Measurements from ENCODE around the gene WSB1.

WSB1 gene

GRCh38 chr17:27361695-27362094, 67.8 kb downstream of the WSB1 start:
- TF ChIP-seq CTCF (IDR thresholded peaks at IDR 0.05; ENCODE audit: borderline replicate concordance, extremely low read depth, low read length, poor library complexity, severe bottlenecking) (no peak), EZH2 (IDR thresholded peaks at IDR 0.05; ENCODE audit: borderline replicate concordance, low read depth, low read length, severe bottlenecking) (no peak)
- Histone ChIP-seq H3K4me3 (ENCODE audit: low read depth in 1 of 2, low read length in 2 of 2) (no peak overlapping the region), H3K36me3 (ENCODE audit: insufficient read depth, low read length) (no peaks in the 10 kb centered on the region), H3K27me3 (ENCODE audit: insufficient read depth, low read length, poor library complexity) (peaks cover 3% of the 10 kb centered on the region), H3K9ac (ENCODE audit: low read depth, low read length) (no peak overlapping the region), H3K4me2 (ENCODE audit: insufficient read depth, low read length) (no peak overlapping the region), H3K79me2 (ENCODE audit: insufficient read depth, low read length) (no peaks in the 10 kb centered on the region), H3K27ac (ENCODE audit: low read length) (no peak overlapping the region), H2AFZ (ENCODE audit: low read depth, low read length) (no peak overlapping the region), H3K9me3 (ENCODE audit: insufficient read depth, low read length, severe bottlenecking) (no peaks in the 10 kb centered on the region), H4K20me1 (ENCODE audit: insufficient read depth, low read length) (no peaks in the 10 kb centered on the region), H3K4me1 (ENCODE audit: insufficient read depth, low read length) (no peaks in the 10 kb centered on the region)
- no peak for DNase-seq
- no peak for ATAC-seq (ENCODE audit: insufficient read depth, low read depth)

DNA sequence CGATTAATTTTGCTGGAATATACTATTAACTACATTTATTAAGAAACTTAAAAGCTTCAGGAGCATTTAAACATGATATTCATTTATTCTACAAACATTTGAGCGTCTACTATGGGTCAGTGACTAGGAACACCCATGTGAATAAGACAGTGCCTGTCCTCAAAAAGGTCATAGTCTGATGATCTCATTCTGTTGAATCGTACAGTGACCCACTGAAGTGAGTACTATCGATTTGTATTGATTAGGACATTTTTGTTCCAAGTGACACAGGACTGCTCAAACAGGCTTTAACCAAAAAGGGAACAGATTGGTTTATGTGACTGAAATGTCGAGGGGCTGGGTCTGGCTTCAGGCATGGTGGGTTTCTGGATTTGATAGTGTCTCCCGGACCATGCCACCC, 68.6 kb downstream of the WSB1 start:
- H3K4me1 ChIP-seq (ENCODE audit: insufficient read depth, low read length), result no peaks in the 10 kb centered on the region
- no peak overlapping the region for H3K9ac ChIP-seq (ENCODE audit: low read depth, low read length)
- no peak for DNase-seq
- no peak overlapping the region for H2AFZ ChIP-seq (ENCODE audit: low read depth, low read length)
- no peak overlapping the region for H3K27ac ChIP-seq (ENCODE audit: low read length)
- ATAC-seq (ENCODE audit: insufficient read depth, low read depth), result no peak
- H3K9me3 ChIP-seq (ENCODE audit: insufficient read depth, low read length, severe bottlenecking), result no peaks in the 10 kb centered on the region
- H3K27me3 ChIP-seq (ENCODE audit: insufficient read depth, low read length, poor library complexity), result peaks cover 3% of the 10 kb centered on the region
- no peaks in the 10 kb centered on the region for H4K20me1 ChIP-seq (ENCODE audit: insufficient read depth, low read length)
- H3K36me3 ChIP-seq (ENCODE audit: insufficient read depth, low read length), result no peaks in the 10 kb centered on the region
- H3K4me2 ChIP-seq (ENCODE audit: insufficient read depth, low read length), result no peak overlapping the region
- H3K79me2 ChIP-seq (ENCODE audit: insufficient read depth, low read length), result no peaks in the 10 kb centered on the region
- no peak for TF ChIP-seq CTCF (IDR thresholded peaks at IDR 0.05; ENCODE audit: borderline replicate concordance, extremely low read depth, low read length, poor library complexity, severe bottlenecking)
- TF ChIP-seq EZH2 (IDR thresholded peaks at IDR 0.05; ENCODE audit: borderline replicate concordance, low read depth, low read length, severe bottlenecking), result no peak
- H3K4me3 ChIP-seq (ENCODE audit: low read depth in 1 of 2, low read length in 2 of 2), result no peak overlapping the region

DNA sequence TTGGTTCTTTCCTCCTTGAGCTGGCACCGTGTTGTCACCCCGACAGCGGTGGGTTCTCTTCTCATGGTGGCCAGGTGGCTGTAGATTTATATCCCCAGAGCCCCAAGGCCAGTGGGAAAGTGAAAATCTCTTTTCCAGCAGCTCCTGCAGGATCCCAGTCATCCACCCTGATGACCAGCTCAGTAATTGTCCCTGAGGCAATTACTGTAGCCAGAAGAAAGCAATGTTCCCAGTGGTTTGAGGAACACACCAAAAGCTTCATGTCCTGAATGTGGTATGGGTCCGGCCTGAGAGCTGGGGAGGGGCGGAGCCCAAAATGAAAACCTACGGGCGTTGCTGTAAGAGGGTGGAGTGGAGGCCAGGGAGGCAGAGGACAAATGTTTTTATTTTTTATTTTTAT, 69.0 kb downstream of the WSB1 start:
- Histone ChIP-seq H3K4me3 (ENCODE audit: low read depth in 1 of 2, low read length in 2 of 2) (no peak overlapping the region), H3K79me2 (ENCODE audit: insufficient read depth, low read length) (no peaks in the 10 kb centered on the region), H3K4me2 (ENCODE audit: insufficient read depth, low read length) (no peak overlapping the region), H3K4me1 (ENCODE audit: insufficient read depth, low read length) (no peaks in the 10 kb centered on the region), H3K36me3 (ENCODE audit: insufficient read depth, low read length) (no peaks in the 10 kb centered on the region), H2AFZ (ENCODE audit: low read depth, low read length) (no peak overlapping the region), H3K9ac (ENCODE audit: low read depth, low read length) (no peak overlapping the region), H3K27me3 (ENCODE audit: insufficient read depth, low read length, poor library complexity) (peaks cover 3% of the 10 kb centered on the region), H4K20me1 (ENCODE audit: insufficient read depth, low read length) (no peaks in the 10 kb centered on the region), H3K9me3 (ENCODE audit: insufficient read depth, low read length, severe bottlenecking) (no peaks in the 10 kb centered on the region), H3K27ac (ENCODE audit: low read length) (no peak overlapping the region)
- TF ChIP-seq EZH2 (IDR thresholded peaks at IDR 0.05; ENCODE audit: borderline replicate concordance, low read depth, low read length, severe bottlenecking) (no peak), CTCF (IDR thresholded peaks at IDR 0.05; ENCODE audit: borderline replicate concordance, extremely low read depth, low read length, poor library complexity, severe bottlenecking) (no peak)
- DNase-seq (no peak), ATAC-seq (ENCODE audit: insufficient read depth, low read depth) (no peak)

- H3K27me3 ChIP-seq (ENCODE audit: insufficient read depth, low read length, poor library complexity), result peaks cover 3% of the 10 kb centered on the region
- no peaks in the 10 kb centered on the region for H3K9me3 ChIP-seq (ENCODE audit: insufficient read depth, low read length, severe bottlenecking)
- H2AFZ ChIP-seq (ENCODE audit: low read depth, low read length), result no peak overlapping the region
- no peak overlapping the region for H3K4me2 ChIP-seq (ENCODE audit: insufficient read depth, low read length)
- ATAC-seq (ENCODE audit: insufficient read depth, low read depth) (no peak), DNase-seq (no peak)
- no peaks in the 10 kb centered on the region for H4K20me1 ChIP-seq (ENCODE audit: insufficient read depth, low read length)
- no peak overlapping the region for H3K9ac ChIP-seq (ENCODE audit: low read depth, low read length)
- no peaks in the 10 kb centered on the region for H3K79me2 ChIP-seq (ENCODE audit: insufficient read depth, low read length)
- no peak for TF ChIP-seq CTCF (IDR thresholded peaks at IDR 0.05; ENCODE audit: borderline replicate concordance, extremely low read depth, low read length, poor library complexity, severe bottlenecking)
- TF ChIP-seq EZH2 (IDR thresholded peaks at IDR 0.05; ENCODE audit: borderline replicate concordance, low read depth, low read length, severe bottlenecking), result no peak
- no peaks in the 10 kb centered on the region for H3K4me1 ChIP-seq (ENCODE audit: insufficient read depth, low read length)
- H3K36me3 ChIP-seq (ENCODE audit: insufficient read depth, low read length), result no peaks in the 10 kb centered on the region
- H3K27ac ChIP-seq (ENCODE audit: low read length), result no peak overlapping the region
- H3K4me3 ChIP-seq (ENCODE audit: low read depth in 1 of 2, low read length in 2 of 2), result no peak overlapping the region
Observed at GRCh38 chr17:27363326-27363725, 69.4 kb downstream of the WSB1 start.

Measured in DND-41 (cell line).